Body of pancreas (tissue), 4 donors: ENCODE measurements around the gene HSBP1L1.
A peak's percentile ranks its signal among the peaks of the same experiment; 100 is the strongest.

Source experiments
- CTCF ChIP-seq, 7 experiments: fragments of 450-650 bp in 4 of 7; fragments of 200-600 bp in 3 of 7; sonication (generic) in 3 of 7; IDR thresholded peaks; one replicate each; pipeline ENCODE4 v1.5.1; 2016 to 2019; ENCODE audit warnings: antibody characterized with exemption in 7 of 7
- POLR2A ChIP-seq, 3 donors: fragments of 450-650 bp; IDR thresholded peaks; one replicate each; pipeline ENCODE4 v1.6.1; 2016; ENCODE audit warnings: antibody characterized with exemption in 3 of 3, mild to moderate bottlenecking in 2 of 3

GRCh38 chr18:79924814-79925731, 39.4 kb upstream of the HSBP1L1 start:
- TF ChIP-seq CTCF (IDR thresholded peaks at IDR 0.05) (peak in 4 of 7 experiments; percentile 50 to 56 (median 54)), POLR2A (IDR thresholded peaks at IDR 0.05) (peak in 1 of 3 donors; percentile 30)
